GM10266 (cell line): Measurements from ENCODE around the gene OR7A17.

Experiments used
- DNase-seq: peaks from one replicate; pipeline ENCODE4 v3.0.0; 2012; ENCODE audit errors: extremely low spot score
- TF ChIP-seq, protein P1 (sequence below): IDR thresholded peaks from 2 replicates; pipeline ENCODE4 v1.5.1; 2012; ENCODE audit warnings: mild to moderate bottlenecking, low read depth; ENCODE audit not compliant: control insufficient read depth, insufficient read depth; ENCODE audit errors: missing control alignments

Gene OR7A17

DNA sequence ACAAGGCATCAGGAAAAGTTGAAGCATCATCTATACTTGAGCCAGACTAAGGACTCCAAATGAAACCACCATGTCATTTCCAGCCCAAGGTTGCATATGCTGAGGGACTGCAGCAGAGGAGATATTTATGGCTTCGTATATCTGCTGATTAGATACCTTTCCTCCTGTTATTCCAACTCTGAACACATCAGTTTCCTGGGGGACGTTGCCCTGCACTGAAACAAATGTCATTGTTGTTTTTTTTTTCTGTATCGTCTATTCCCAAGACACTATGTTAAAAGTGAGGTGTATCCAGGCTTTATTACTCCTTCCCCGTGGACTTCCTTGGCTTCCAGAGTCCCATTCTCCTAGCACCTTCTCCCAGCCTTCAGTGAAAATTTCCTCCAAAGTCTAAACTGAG is at the start of gene OR7A17:
Gene OR7A17 (minus strand): TSS at position 101 of the 400 bp plus-strand sequence. CDS start 4,777 bp downstream, outside the sequence.
- no peak for DNase-seq
- TF ChIP-seq, protein P1, sequence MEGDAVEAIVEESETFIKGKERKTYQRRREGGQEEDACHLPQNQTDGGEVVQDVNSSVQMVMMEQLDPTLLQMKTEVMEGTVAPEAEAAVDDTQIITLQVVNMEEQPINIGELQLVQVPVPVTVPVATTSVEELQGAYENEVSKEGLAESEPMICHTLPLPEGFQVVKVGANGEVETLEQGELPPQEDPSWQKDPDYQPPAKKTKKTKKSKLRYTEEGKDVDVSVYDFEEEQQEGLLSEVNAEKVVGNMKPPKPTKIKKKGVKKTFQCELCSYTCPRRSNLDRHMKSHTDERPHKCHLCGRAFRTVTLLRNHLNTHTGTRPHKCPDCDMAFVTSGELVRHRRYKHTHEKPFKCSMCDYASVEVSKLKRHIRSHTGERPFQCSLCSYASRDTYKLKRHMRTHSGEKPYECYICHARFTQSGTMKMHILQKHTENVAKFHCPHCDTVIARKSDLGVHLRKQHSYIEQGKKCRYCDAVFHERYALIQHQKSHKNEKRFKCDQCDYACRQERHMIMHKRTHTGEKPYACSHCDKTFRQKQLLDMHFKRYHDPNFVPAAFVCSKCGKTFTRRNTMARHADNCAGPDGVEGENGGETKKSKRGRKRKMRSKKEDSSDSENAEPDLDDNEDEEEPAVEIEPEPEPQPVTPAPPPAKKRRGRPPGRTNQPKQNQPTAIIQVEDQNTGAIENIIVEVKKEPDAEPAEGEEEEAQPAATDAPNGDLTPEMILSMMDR, result no peak

DNA sequence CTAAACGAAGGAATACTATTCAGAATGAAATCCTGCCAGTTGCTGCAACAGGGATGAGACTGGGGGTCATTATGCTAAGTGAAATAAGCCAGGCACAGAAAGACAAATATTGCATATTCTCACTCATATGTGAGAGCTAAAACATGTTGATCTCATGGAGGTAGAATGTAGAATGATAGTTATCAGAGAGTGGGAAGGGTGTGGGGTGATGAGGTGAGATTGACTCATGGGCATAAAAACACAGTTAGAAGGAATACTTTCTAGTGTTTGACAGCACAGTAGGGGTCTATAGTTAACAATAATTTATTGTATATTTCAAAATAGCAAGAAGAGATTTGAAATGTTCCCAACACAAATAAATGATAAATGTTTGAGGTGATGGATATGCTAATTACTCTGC is 47.6 kb upstream of the OR7A17 start:
- TF ChIP-seq, protein P1, result no peak
- DNase-seq, result no peak

DNA sequence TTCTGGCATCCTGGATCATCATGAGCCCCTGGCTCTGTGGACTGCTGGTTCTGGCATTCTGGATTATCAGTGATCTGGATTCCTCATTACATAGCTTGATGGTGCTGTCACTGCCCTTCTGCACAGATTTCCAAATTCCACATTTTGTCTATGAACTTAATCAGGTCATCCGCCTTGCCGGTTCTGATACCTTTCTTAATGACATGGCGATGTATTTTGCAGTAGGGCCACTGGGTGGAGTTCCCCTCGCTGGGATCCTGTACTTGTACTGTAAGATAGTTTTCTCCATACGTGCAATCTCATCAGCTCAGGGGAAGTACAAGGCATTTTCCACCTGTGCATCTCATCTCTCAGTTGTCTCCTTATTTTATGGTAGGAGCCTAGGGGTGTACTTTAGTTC is 30.9 kb upstream of the OR7A17 start:
- DNase-seq, result no peak

DNA sequence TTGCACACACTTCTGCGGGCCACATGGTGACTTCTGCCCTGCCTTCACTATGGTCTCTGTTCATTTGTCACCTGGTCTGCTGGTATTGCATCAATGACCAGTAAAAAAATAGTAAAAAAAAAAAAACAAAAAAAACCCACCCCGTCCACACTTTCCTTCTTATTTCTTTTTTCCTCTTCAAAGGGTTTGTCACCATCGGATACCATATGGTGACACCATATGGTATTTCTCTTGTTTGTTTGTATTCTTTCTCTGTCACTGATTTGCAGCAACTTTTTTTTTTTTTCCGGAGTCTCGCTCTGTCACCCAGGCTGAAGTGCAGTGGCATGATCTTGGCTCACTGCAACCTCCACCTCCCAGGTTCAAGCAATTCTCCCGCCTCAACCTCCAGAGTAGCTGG is 29.2 kb upstream of the OR7A17 start:
- DNase-seq, result no peak
- TF ChIP-seq, protein P1, result no peak

More for the DNA sequence above, 30.9 kb upstream of the OR7A17 start:
- TF ChIP-seq, protein P1, result no peak

DNA sequence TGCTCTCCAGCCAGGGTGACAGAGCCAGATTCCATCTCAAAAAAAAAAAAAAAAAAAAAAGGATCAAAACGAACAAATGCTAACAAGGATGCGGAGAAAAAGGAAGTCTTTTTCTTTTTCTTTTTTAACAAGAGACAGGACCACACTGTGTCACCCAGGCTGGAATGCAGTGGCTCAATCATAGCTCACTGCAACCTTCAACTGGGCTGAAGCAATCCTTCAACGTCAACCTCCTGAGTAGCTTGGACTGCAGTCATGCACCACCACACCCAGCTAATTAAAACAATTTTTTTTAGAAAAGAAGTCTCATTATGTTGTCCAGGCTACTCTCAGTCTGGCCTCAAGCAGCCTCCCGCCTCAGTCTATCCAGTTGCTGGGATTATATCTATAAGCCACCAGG is 20.8 kb upstream of the OR7A17 start:
- no peak for DNase-seq
- TF ChIP-seq, protein P1, result no peak

DNA sequence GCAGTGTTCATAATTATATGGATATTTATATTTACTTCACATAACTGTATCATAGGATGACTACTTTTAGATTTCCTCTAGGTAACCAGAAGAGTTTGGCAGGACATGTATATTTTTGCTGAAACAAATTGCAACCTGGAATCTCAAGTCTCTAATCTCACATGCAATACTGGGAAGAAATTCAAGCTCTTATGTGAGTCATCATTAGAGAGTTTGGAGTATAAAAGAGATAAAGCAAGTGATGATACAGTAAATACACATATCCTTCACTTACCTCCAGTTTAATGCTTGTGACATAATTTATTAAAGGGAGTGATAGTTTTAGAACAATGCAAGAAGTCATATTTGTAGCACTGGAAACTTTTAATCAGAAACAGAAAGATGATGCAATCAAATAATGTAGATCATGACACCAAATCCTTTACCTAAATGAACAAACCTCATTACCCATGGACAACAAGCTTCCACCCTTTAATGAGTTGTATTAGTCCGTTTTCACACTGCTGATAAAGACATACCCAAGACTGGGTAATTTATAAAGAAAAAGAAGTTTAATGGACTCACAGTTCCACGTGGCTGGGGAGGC is 15.8 kb upstream of the OR7A17 start:
- no peak for DNase-seq
- TF ChIP-seq, protein P1, result no peak

DNA sequence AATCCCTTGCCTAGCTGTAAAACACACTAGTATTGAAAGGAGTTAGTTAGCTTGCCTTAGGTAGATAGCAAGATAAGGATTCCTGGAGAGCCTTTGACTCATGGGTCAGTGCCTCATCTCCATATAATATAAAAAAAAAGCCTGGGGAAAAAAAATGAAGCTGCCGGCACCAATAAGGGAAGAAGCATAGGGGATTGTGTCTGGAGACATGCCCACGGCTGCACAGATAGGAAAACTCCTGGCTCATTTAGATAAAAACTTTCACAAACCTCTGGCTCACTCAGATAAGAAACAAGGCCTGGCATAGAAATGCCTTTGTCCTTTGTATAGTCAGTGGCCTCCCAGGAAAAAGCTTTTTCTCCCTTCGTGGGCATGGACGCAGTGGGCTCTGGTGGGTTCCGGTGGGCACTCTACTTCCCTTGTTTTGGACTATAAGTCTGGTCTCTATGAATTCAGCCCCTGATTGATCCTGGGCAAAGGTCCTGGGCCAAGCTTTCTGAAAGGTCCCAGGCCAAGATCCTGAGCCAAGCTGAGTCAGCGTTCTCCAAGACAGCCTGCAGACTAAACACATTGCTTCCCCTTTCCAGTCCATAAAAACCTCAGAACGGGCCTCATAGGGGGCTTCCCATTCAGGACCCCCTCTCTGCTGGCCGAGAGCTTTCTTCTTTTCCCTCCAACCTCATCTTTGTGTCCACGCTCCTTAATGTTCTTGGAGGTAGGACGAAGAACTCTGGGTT is 4.9 kb upstream of the OR7A17 start:
- no peak for DNase-seq
- TF ChIP-seq, protein P1, result no peak
